WTC11 (cell line): ENCODE results near the gene ADAT3.

Source experiments
- ATF3 ChIP-seq: sonication (generic); formaldehyde crosslinking; conservative IDR thresholded peaks from 2 replicates; pipeline ENCODE4 v1.8.1; 2022; ENCODE audit warnings: mild to moderate bottlenecking, missing genetic modification reagents
- CBFB ChIP-seq: sonication (generic); formaldehyde crosslinking; IDR thresholded peaks from 2 replicates; pipeline ENCODE4 v1.8.1; 2022; ENCODE audit warnings: mild to moderate bottlenecking, low read depth, missing genetic modification reagents
- CREB1 ChIP-seq: sonication (generic); formaldehyde crosslinking; IDR thresholded peaks from 2 replicates; pipeline ENCODE4 v1.8.0; 2023; ENCODE audit warnings: mild to moderate bottlenecking, missing genetic modification reagents
- CREM ChIP-seq: sonication (generic); formaldehyde crosslinking; IDR thresholded peaks from 2 replicates; pipeline ENCODE4 v1.8.1; 2022; ENCODE audit warnings: mild to moderate bottlenecking, missing genetic modification reagents, moderate library complexity
- CTCF ChIP-seq: fragments of 200-600 bp; IDR thresholded peaks from 2 replicates; pipeline ENCODE4 v1.8.0; 2022; ENCODE audit warnings: antibody characterized with exemption
- E2F1 ChIP-seq: sonication (generic); formaldehyde crosslinking; IDR thresholded peaks from 2 replicates; pipeline ENCODE4 v1.8.0; 2022; ENCODE audit warnings: mild to moderate bottlenecking, missing genetic modification reagents
- HMGXB4 ChIP-seq: sonication (generic); formaldehyde crosslinking; IDR thresholded peaks from 2 replicates; pipeline ENCODE4 v1.8.1; 2023; ENCODE audit warnings: mild to moderate bottlenecking, moderate library complexity, missing genetic modification reagents
- MXD4 ChIP-seq: fragments of 250-450 bp; sonication (Bioruptor Pico); IDR thresholded peaks from 2 replicates; pipeline ENCODE4 v1.8.0; 2021; ENCODE audit warnings: mild to moderate bottlenecking, moderate library complexity, borderline replicate concordance
- NFYB ChIP-seq: sonication (generic); formaldehyde crosslinking; conservative IDR thresholded peaks from 2 replicates; pipeline ENCODE4 v1.8.0; 2022; ENCODE audit warnings: low read depth, missing genetic modification reagents
- TCF7 ChIP-seq: sonication (generic); formaldehyde crosslinking; IDR thresholded peaks from 2 replicates; pipeline ENCODE4 v1.8.0; 2022; ENCODE audit warnings: mild to moderate bottlenecking, low read depth, missing genetic modification reagents, moderate library complexity
- TEAD1 ChIP-seq: sonication (generic); formaldehyde crosslinking; IDR thresholded peaks from 2 replicates; pipeline ENCODE4 v1.8.0; 2022; ENCODE audit warnings: mild to moderate bottlenecking, missing genetic modification reagents
- ZNF423 ChIP-seq: fragments of 250-450 bp; sonication (Bioruptor Pico); IDR thresholded peaks from 2 replicates; pipeline ENCODE4 v2.1.2; 2022; ENCODE audit warnings: mild to moderate bottlenecking, moderate library complexity
- ZNF512 ChIP-seq: sonication (generic); formaldehyde crosslinking; IDR thresholded peaks from 2 replicates; pipeline ENCODE4 v1.8.1; 2022; ENCODE audit warnings: missing genetic modification reagents, borderline replicate concordance

GRCh38 chr19:1862068-1862423, 43.2 kb upstream of the ADAT3 start:
- TF ChIP-seq ZNF423 (no peak), HMGXB4 (CRISPR knock-in tag) (no peak), ATF3 (CRISPR knock-in tag) (no peak), CREB1 (CRISPR knock-in tag) (no peak), CBFB (CRISPR knock-in tag) (no peak), TCF7 (CRISPR knock-in tag) (no peak), CTCF (no peak), TEAD1 (no peak), E2F1 (CRISPR knock-in tag) (no peak), CREM (CRISPR knock-in tag) (no peak), ZNF512 (no peak), MXD4 (CRISPR knock-in tag) (no peak), NFYB (CRISPR knock-in tag) (no peak)
